Panc1 (cell line): ENCODE data around the gene SLC7A5. TPM values are rescaled to one million over a fixed set of nuclear protein-coding genes. Genes with fewer than 3 reads are reported as not detected.
A peak's percentile ranks its signal among the peaks of the same experiment; 100 is the strongest.

Experiments
- ATAC-seq: fragments of 200-7000 bp; cut with Tn5 transposase; 2 replicates; pipeline ENCODE4 v1.9.1; 2020; ENCODE audit warnings: mild to moderate bottlenecking, moderate library complexity
- BruUV-seq: library from RNA; stranded (reverse); fragments of 400-500 nt; replicated peaks from 2 replicates; lab custom pipeline; 2021; lab: Mats Ljungman, UMichigan
- CTCF ChIA-PET: fragments of 300-600 bp; sonication (Branson Sonifier 250); formaldehyde crosslinking; loops from one replicate; lab custom pipeline; 2022; ENCODE audit warnings: antibody characterized with exemption; lab: Charles Lee
- POLR2A ChIA-PET: fragments of 300-600 bp; sonication (Branson Sonifier 250); formaldehyde crosslinking; loops from one replicate; lab custom pipeline; 2022; ENCODE audit warnings: antibody characterized with exemption; lab: Charles Lee
- DNase-seq: peaks from one replicate; pipeline ENCODE4 v3.0.0-alpha.2; 2010; ENCODE audit warnings: low read depth, low spot score
- H3K27ac ChIP-seq: 2 replicates; pipeline ENCODE4 v1.5.1; 2011; ENCODE audit warnings: mild to moderate bottlenecking, low read length, inconsistent platforms
- H3K27me3 ChIP-seq: fragments of 200-500 bp; sonication (Bioruptor generic); 2 replicates; pipeline ENCODE4 v1.6.0; 2014; ENCODE audit warnings: low read length, inconsistent platforms; ENCODE audit not compliant: control insufficient read depth, insufficient read depth
- H3K36me3 ChIP-seq: fragments of 200-500 bp; sonication (Bioruptor generic); 2 replicates; pipeline ENCODE4 v1.5.1; 2014; ENCODE audit warnings: inconsistent platforms, mild to moderate bottlenecking, low read length, moderate library complexity; ENCODE audit not compliant: control insufficient read depth, insufficient read depth
- H3K4me1 ChIP-seq: 2 replicates; pipeline ENCODE4 v1.5.1; 2011; ENCODE audit warnings: inconsistent platforms, mild to moderate bottlenecking, low read length, moderate library complexity; ENCODE audit not compliant: control insufficient read depth, insufficient read depth
- H3K4me3 ChIP-seq, 2 experiments: 2 replicates each; pipeline ENCODE4 v1.5.1; 2011 to 2012; ENCODE audit warnings: low read depth in 2 of 2, low read length in 2 of 2, mild to moderate bottlenecking in 2 of 2, inconsistent platforms in 1 of 2, moderate library complexity in 1 of 2
- H3K9me3 ChIP-seq: fragments of 200-500 bp; sonication (Bioruptor generic); 2 replicates; pipeline ENCODE4 v1.5.1; 2014; ENCODE audit warnings: low read depth, mild to moderate bottlenecking, inconsistent platforms, low read length, moderate library complexity; ENCODE audit not compliant: control insufficient read depth, insufficient read depth
- CTCF ChIP-seq: fragments of 450-650 bp; IDR thresholded peaks from 2 replicates; pipeline ENCODE4 v1.5.1; 2017; ENCODE audit warnings: mild to moderate bottlenecking
- POLR2AphosphoS5 ChIP-seq: IDR thresholded peaks from 2 replicates; pipeline ENCODE4 v1.6.1; 2012; ENCODE audit warnings: mild to moderate bottlenecking, low read depth, low read length, moderate library complexity
- REST ChIP-seq, 2 experiments: IDR thresholded peaks; 2 replicates each; pipeline ENCODE4 v1.6.1; 2011 to 2012; ENCODE audit warnings: low read depth in 2 of 2, control low read depth in 1 of 2, low read length in 1 of 2, mild to moderate bottlenecking in 1 of 2, moderate library complexity in 1 of 2; ENCODE audit not compliant: insufficient read depth in 1 of 2
- TCF7L2 ChIP-seq: IDR thresholded peaks from 2 replicates; pipeline ENCODE4 v1.6.1; 2011; ENCODE audit warnings: mild to moderate bottlenecking, low read depth, low read length, inconsistent platforms
- in situ Hi-C: cut with HindIII; loops from 2 replicates; pipeline ENCODE4 v1.10.0; 2016; ENCODE audit warnings: low sequenced_read_pairs, low pct_unique_long_range_greater_than_20kb
- intact Hi-C: fragments of 100-400 bp; cut with micrococcal nuclease; formaldehyde crosslinking; loops from one replicate; pipeline ENCODE4 v1.10.0; 2022; ENCODE audit not compliant: unreplicated experiment
- total RNA-seq: library from RNA; stranded (reverse); gene quantifications from one replicate; pipeline ENCODE4 v1.2.1, GENCODE V29; 2021; ENCODE audit not compliant: unreplicated experiment

SLC7A5 gene
- total RNA-seq, 1 experiment from 2014 or later, result 231 TPM

GRCh38 chr16:87847467-87847784 is 21.9 kb downstream of the SLC7A5 start:
- no TSS peak for BruUV-seq
- intact Hi-C loops, result no loop called here
- peak overlapping the region; percentile 69 for H3K27ac ChIP-seq
- no peaks in the 10 kb centered on the region for H3K27me3 ChIP-seq
- in situ Hi-C loops, result no loop called here
- peaks cover 62% of the 10 kb centered on the region for H3K4me1 ChIP-seq
- ChIA-PET CTCF (interaction anchor here (0.6 to 1.0 kb wide), 2 partner anchors 61 to 78 kb away, joined by 3 to 4 read pairs; no protein-coding TSS in a partner anchor), POLR2A (no interaction called here)
- ATAC-seq (no peak), DNase-seq (no peak)
- TF ChIP-seq REST (IDR thresholded peaks at IDR 0.05; ENCODE audit: insufficient read depth in 1 of 2, low read depth in 2 of 2, low read length in 1 of 2), result 0 out of 4 replicates have a peak, but pooled peaks of 1 of the 2 experiments have one; percentile 20
- no peak for TF ChIP-seq POLR2AphosphoS5
- H3K36me3 ChIP-seq, result peaks cover 4% of the 10 kb centered on the region
- H3K9me3 ChIP-seq, result no peaks in the 10 kb centered on the region
- no peak overlapping the region for H3K4me3 ChIP-seq

- intact Hi-C loops, result no loop called here
- ATAC-seq (no peak), DNase-seq (no peak)
- Histone ChIP-seq H3K27ac (peak overlapping the region; percentile 69), H3K27me3 (no peaks in the 10 kb centered on the region), H3K9me3 (no peaks in the 10 kb centered on the region), H3K36me3 (peaks cover 4% of the 10 kb centered on the region), H3K4me3 (no peak overlapping the region), H3K4me1 (peaks cover 57% of the 10 kb centered on the region)
- no TSS peak for BruUV-seq
- POLR2A ChIA-PET, result no interaction called here
- no peak for TF ChIP-seq REST (IDR thresholded peaks at IDR 0.05; ENCODE audit: insufficient read depth in 1 of 2, low read depth in 2 of 2, low read length in 1 of 2)
- peak; percentile 3; the same call in 1 of the 2 replicates for TF ChIP-seq POLR2AphosphoS5
- no peak for TF ChIP-seq TCF7L2
- TF ChIP-seq CTCF, result no peak
- in situ Hi-C loops, result no loop called here
- CTCF ChIA-PET, result interaction anchor here (0.6 to 1.1 kb wide), 3 partner anchors 62 to 77 kb away, joined by 3 to 5 read pairs (median 4); no protein-coding TSS in a partner anchor
Measured at GRCh38 chr16:87846705-87847466, 22.4 kb downstream of the SLC7A5 start.
